IMR-90 (cell line): Measurements from ENCODE around the gene SEC61A1. TPM values are rescaled to one million over a fixed set of nuclear protein-coding genes. Genes with fewer than 3 reads are reported as not detected.

ENCODE experiments used
- ATAC-seq: fragments of 200-7000 bp; cut with Tn5 transposase; 2 replicates; pipeline ENCODE4 v1.9.1; 2020; ENCODE audit warnings: low read depth, mild to moderate bottlenecking, moderate library complexity
- BruUV-seq: library from RNA; stranded (reverse); fragments of 400-500 nt; replicated peaks from 2 replicates; lab custom pipeline; 2021; lab: Mats Ljungman, UMichigan
- CTCF ChIA-PET: fragments of 300-600 bp; formaldehyde crosslinking; extraction: SDS; loops from one replicate; lab custom pipeline; 2021; ENCODE audit warnings: antibody characterized with exemption; lab: Yijun Ruan, JAX
- POLR2A ChIA-PET: fragments of 300-600 bp; sonication (Branson Sonifier 250); formaldehyde crosslinking; loops from one replicate; lab custom pipeline; 2022; ENCODE audit warnings: antibody characterized with exemption; ENCODE audit not compliant: unreplicated experiment; lab: Charles Lee
- DNase-seq: peaks from one replicate; pipeline ENCODE4 v3.0.0; 2013
- H2AFZ ChIP-seq: replicated peaks from 2 replicates; pipeline ENCODE3; 2013; ENCODE audit warnings: low read length, mild to moderate bottlenecking; ENCODE audit not compliant: poor library complexity
- H2AK5ac ChIP-seq: 2 replicates; pipeline ENCODE4 v1.6.1; 2013; ENCODE audit warnings: low read depth, low read length, inconsistent platforms
- H2AK9ac ChIP-seq: replicated peaks from 2 replicates; pipeline ENCODE3; 2013; ENCODE audit warnings: mild to moderate bottlenecking, low read depth, low read length, moderate library complexity; ENCODE audit not compliant: poor library complexity
- H2BK120ac ChIP-seq: 2 replicates; pipeline ENCODE4 v1.6.1; 2013; ENCODE audit warnings: low read depth, low read length, inconsistent platforms
- H2BK15ac ChIP-seq: 3 replicates; pipeline ENCODE4 v1.6.1; 2013; ENCODE audit warnings: low read depth, low read length, inconsistent platforms
- H2BK20ac ChIP-seq: 2 replicates; pipeline ENCODE4 v1.6.1; 2013; ENCODE audit warnings: low read depth, mild to moderate bottlenecking, inconsistent platforms, low read length, moderate library complexity
- H2BK5ac ChIP-seq: 2 replicates; pipeline ENCODE4 v1.6.1; 2013; ENCODE audit warnings: mild to moderate bottlenecking, low read depth, low read length, inconsistent platforms; ENCODE audit not compliant: poor library complexity, severe bottlenecking
- H3K14ac ChIP-seq: replicated peaks from 2 replicates; pipeline ENCODE4 v1.6.1; 2013; ENCODE audit warnings: low read depth, low read length, inconsistent platforms
- H3K18ac ChIP-seq: 2 replicates; pipeline ENCODE4 v1.6.1; 2013; ENCODE audit warnings: low read depth, low read length, control low read depth
- H3K23ac ChIP-seq: 2 replicates; pipeline ENCODE4 v1.6.1; 2013; ENCODE audit warnings: low read depth, low read length, inconsistent platforms
- H3K27ac ChIP-seq: 2 replicates; pipeline ENCODE4 v1.5.1; 2013; ENCODE audit warnings: mild to moderate bottlenecking, control low read depth, low read length; ENCODE audit not compliant: insufficient read depth
- H3K27me3 ChIP-seq: 2 replicates; pipeline ENCODE4 v1.6.1; 2013; ENCODE audit warnings: low read length; ENCODE audit not compliant: control insufficient read depth, insufficient read depth
- H3K36me3 ChIP-seq: 2 replicates; pipeline ENCODE4 v1.6.1; 2013; ENCODE audit warnings: low read length, mixed read lengths; ENCODE audit not compliant: control insufficient read depth, insufficient read depth
- H3K4ac ChIP-seq: 2 replicates; pipeline ENCODE4 v1.6.1; 2013; ENCODE audit warnings: low read depth, low read length, inconsistent platforms
- H3K4me1 ChIP-seq: 2 replicates; pipeline ENCODE4 v1.6.1; 2013; ENCODE audit warnings: low read length, mixed read lengths; ENCODE audit not compliant: control insufficient read depth, insufficient read depth
- H3K4me2 ChIP-seq: 2 replicates; pipeline ENCODE4 v1.6.1; 2013; ENCODE audit warnings: low read depth, mild to moderate bottlenecking, control low read depth, low read length, moderate library complexity
- H3K4me3 ChIP-seq: 2 replicates; pipeline ENCODE4 v1.5.1; 2013; ENCODE audit warnings: low read depth, mild to moderate bottlenecking, control low read depth, low read length, moderate library complexity; ENCODE audit not compliant: insufficient read depth
- H3K56ac ChIP-seq: 2 replicates; pipeline ENCODE4 v1.6.1; 2013; ENCODE audit warnings: low read length, inconsistent platforms; ENCODE audit not compliant: insufficient read depth; ENCODE audit errors: extremely low read depth
- H3K79me1 ChIP-seq, 2 experiments: 2 replicates each; pipeline ENCODE4 v1.6.1; 2013; ENCODE audit warnings: low read length in 2 of 2, inconsistent platforms in 1 of 2, low read depth in 1 of 2
- H3K9ac ChIP-seq: 2 replicates; pipeline ENCODE4 v1.6.1; 2013; ENCODE audit warnings: low read depth, low read length, control low read depth
- H3K9me1 ChIP-seq: 2 replicates; pipeline ENCODE4 v1.6.1; 2013; ENCODE audit warnings: low read length, inconsistent platforms; ENCODE audit not compliant: insufficient read depth
- H3K9me3 ChIP-seq: 2 replicates; pipeline ENCODE4 v1.6.1; 2013; ENCODE audit warnings: low read length; ENCODE audit not compliant: control insufficient read depth, insufficient read depth
- H4K20me1 ChIP-seq: 2 replicates; pipeline ENCODE4 v1.6.1; 2013; ENCODE audit warnings: low read length, inconsistent platforms; ENCODE audit not compliant: insufficient read depth
- H4K5ac ChIP-seq: 2 replicates; pipeline ENCODE4 v1.6.1; 2013; ENCODE audit warnings: mild to moderate bottlenecking, low read depth, low read length, control low read depth
- H4K8ac ChIP-seq, 2 experiments: 2 replicates each; pipeline ENCODE4 v1.6.1; 2013; ENCODE audit warnings: low read depth in 2 of 2, low read length in 2 of 2, control low read depth in 1 of 2, inconsistent platforms in 1 of 2
- H4K91ac ChIP-seq: 2 replicates; pipeline ENCODE4 v1.6.1; 2013; ENCODE audit warnings: low read depth, low read length, inconsistent platforms; ENCODE audit not compliant: insufficient read depth
- CHD1 ChIP-seq: IDR thresholded peaks from 2 replicates; pipeline ENCODE4 v1.6.1; 2012; ENCODE audit warnings: low read depth, low read length, improper control_type of control experiment
- FOS ChIP-seq: fragments of 150-350 bp; IDR thresholded peaks from 2 replicates; pipeline ENCODE4 v1.6.1; 2016; ENCODE audit warnings: low read depth, low read length
- MXI1 ChIP-seq: IDR thresholded peaks from 2 replicates; pipeline ENCODE4 v1.6.1; 2012; ENCODE audit warnings: low read depth, mild to moderate bottlenecking, low read length, moderate library complexity, borderline replicate concordance
- RAD21 ChIP-seq: IDR thresholded peaks from 2 replicates; pipeline ENCODE4 v1.6.1; 2012; ENCODE audit warnings: low read length, improper control_type of control experiment
- WGBS, 2 experiments: methylation state at CpG; one replicate each; pipeline versions ENCODE4 v1.1.5 to v1.1.7; 2013; ENCODE audit warnings: missing lambda C conversion rate in 2 of 2; ENCODE audit not compliant: insufficient read length in 1 of 2; ENCODE audit errors: extremely low coverage in 2 of 2; 5-methylcytosine and 5-hydroxymethylcytosine counted together
- dilution Hi-C: fragments of 300-500 bp; cut with HindIII; formaldehyde crosslinking; loops from one replicate; pipeline ENCODE4 v1.14.3; 2018; ENCODE audit warnings: low sequenced_read_pairs; ENCODE audit not compliant: unreplicated experiment
- in situ Hi-C: fragments of 300-500 bp; cut with MboI; formaldehyde crosslinking; loops from 3 replicates; pipeline ENCODE4 v1.14.3; 2019; ENCODE audit warnings: low sequenced_read_pairs, inconsistent platforms, mixed read lengths
- intact Hi-C: fragments of 100-400 bp; cut with micrococcal nuclease; formaldehyde crosslinking; loops from 2 replicates; pipeline ENCODE4 v1.10.0; 2022
- polyA plus RNA-seq, 3 experiments: library from polyadenylated mRNA; depleted of rRNA; stranded (reverse); fragments of >200 nt; gene quantifications; 2 replicates each; pipeline ENCODE4 v1.2.3, GENCODE V29; 2012; ENCODE audit warnings: low replicate concordance in 1 of 3
- total RNA-seq: library from RNA; depleted of rRNA; stranded (reverse); fragments of >200 nt; gene quantifications from 2 replicates; pipeline ENCODE4 v1.2.3, GENCODE V29; 2012
- TF ChIP-seq, protein P1 (sequence below): fragments of 150-350 bp; IDR thresholded peaks from 2 replicates; pipeline ENCODE4 v1.6.1; 2016; ENCODE audit warnings: low read depth, mild to moderate bottlenecking, low read length, moderate library complexity, borderline replicate concordance
- TF ChIP-seq, protein P2 (sequence below): fragments of 150-350 bp; IDR thresholded peaks from 2 replicates; pipeline ENCODE4 v1.6.1; 2017; ENCODE audit warnings: mild to moderate bottlenecking, antibody characterized with exemption, low read length, low read depth

Gene SEC61A1
- total and polyA plus RNA-seq, 2 of the 4 experiments (the other 2 are of a cell fraction) = 377 to 478 TPM

DNA sequence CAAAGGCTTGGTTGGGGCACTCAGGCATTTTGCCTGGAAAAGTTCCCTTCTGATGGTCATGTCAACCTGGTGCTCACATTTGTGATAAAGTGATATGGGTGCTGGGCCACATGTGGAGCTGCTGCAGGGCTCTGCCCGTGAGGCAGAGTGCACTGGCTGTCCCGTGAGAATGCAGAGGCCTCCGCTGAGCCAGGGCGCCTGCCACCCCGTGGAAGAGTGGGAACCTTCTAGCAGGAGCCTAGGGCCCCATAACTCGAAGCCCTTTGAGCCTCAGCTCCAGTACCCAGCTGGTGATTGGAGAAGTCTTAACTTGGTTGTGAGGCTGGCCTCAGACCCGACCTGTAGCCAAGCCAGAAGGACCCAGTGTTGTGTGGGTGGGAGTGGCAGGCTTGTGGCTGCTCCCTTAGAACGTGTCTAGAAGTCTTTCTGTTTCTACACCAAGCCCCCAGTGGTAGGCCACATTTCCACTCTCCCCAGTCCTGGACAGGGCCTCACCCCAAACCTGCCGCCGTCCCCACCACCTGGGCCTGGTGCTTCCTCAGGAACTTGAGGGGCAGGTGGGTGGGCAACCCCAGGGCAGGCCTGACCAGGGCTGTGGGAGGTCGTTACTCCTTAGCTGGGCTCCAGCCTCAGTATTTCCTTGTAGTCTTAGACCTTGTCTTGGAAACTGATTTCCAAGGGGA lies 19.7 kb downstream of the SEC61A1 start:
- H2AFZ ChIP-seq = no peak overlapping the region
- TF ChIP-seq FOS = no peak
- TF ChIP-seq, protein P1, sequence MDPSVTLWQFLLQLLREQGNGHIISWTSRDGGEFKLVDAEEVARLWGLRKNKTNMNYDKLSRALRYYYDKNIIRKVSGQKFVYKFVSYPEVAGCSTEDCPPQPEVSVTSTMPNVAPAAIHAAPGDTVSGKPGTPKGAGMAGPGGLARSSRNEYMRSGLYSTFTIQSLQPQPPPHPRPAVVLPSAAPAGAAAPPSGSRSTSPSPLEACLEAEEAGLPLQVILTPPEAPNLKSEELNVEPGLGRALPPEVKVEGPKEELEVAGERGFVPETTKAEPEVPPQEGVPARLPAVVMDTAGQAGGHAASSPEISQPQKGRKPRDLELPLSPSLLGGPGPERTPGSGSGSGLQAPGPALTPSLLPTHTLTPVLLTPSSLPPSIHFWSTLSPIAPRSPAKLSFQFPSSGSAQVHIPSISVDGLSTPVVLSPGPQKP = no peak
- TF ChIP-seq CHD1 = no peak
- no peak for TF ChIP-seq MXI1
- no peak for TF ChIP-seq RAD21
- TF ChIP-seq, protein P2, sequence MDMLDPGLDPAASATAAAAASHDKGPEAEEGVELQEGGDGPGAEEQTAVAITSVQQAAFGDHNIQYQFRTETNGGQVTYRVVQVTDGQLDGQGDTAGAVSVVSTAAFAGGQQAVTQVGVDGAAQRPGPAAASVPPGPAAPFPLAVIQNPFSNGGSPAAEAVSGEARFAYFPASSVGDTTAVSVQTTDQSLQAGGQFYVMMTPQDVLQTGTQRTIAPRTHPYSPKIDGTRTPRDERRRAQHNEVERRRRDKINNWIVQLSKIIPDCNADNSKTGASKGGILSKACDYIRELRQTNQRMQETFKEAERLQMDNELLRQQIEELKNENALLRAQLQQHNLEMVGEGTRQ = no peak
- no peak overlapping the region for H2AK5ac ChIP-seq
- in situ Hi-C loops = loop anchor here (10.0 kb wide), 1 partner anchor 53 kb away; the partner anchor contains the start of gene RUVBL1
- ATAC-seq (no peak), DNase-seq (no peak)
- no TSS peak for BruUV-seq
- H2BK20ac ChIP-seq = no peak overlapping the region
- H3K4ac ChIP-seq = no peak overlapping the region
- intact Hi-C loops = loop anchor here (10.0 kb wide), 1 partner anchor 63 kb away; no protein-coding TSS in a partner anchor
- peak overlapping the region; percentile 73 for H2AK9ac ChIP-seq
- no peak overlapping the region for H3K4me3 ChIP-seq
- no peaks in the 10 kb centered on the region; the same call in 1 of the 2 replicates for H3K9me1 ChIP-seq
- no peak overlapping the region for H3K4me2 ChIP-seq
- CTCF ChIA-PET = no interaction called here
- no peak overlapping the region for H3K14ac ChIP-seq
- H3K18ac ChIP-seq = no peak overlapping the region
- dilution Hi-C loops = no loop called here
- H3K9me3 ChIP-seq = no peaks in the 10 kb centered on the region
- no CpG with 5 or more reads among the region's 11 CpGs for WGBS, 2 experiments
- POLR2A ChIA-PET = no interaction called here
- no peak overlapping the region for H3K23ac ChIP-seq
- no peak overlapping the region for H2BK15ac ChIP-seq
- peaks cover 35 to 68% of the 10 kb centered on the region in 2 experiments for H3K79me1 ChIP-seq
- H3K36me3 ChIP-seq = peaks cover 61% of the 10 kb centered on the region
- H4K5ac ChIP-seq = no peak overlapping the region
- H4K20me1 ChIP-seq = peaks cover 75% of the 10 kb centered on the region
- no peak overlapping the region for H2BK5ac ChIP-seq
- H3K27ac ChIP-seq = no peak overlapping the region
- H2BK120ac ChIP-seq = no peak overlapping the region
- peaks cover 10% of the 10 kb centered on the region for H3K4me1 ChIP-seq
- H3K9ac ChIP-seq = no peak overlapping the region
- no peak overlapping the region for H4K91ac ChIP-seq
- no peak overlapping the region for H4K8ac ChIP-seq
- no peaks in the 10 kb centered on the region for H3K27me3 ChIP-seq
- H3K56ac ChIP-seq = no peak overlapping the region
